Endodermal cell (in vitro differentiated cells): ENCODE results near the gene CNDP1. TPM values are rescaled to one million over a fixed set of nuclear protein-coding genes. Genes with fewer than 3 reads are reported as not detected.
A peak's percentile ranks its signal among the peaks of the same experiment; 100 is the strongest.

Experiments
- DNase-seq: peaks from one replicate; pipeline ENCODE4 v3.0.0-alpha.2; 2017
- H3K27ac ChIP-seq: 2 replicates; pipeline ENCODE4 v1.5.1; 2013; ENCODE audit warnings: mild to moderate bottlenecking, low read depth, low read length, moderate library complexity
- H3K27me3 ChIP-seq: 2 replicates; pipeline ENCODE4 v1.6.1; 2013; ENCODE audit warnings: mild to moderate bottlenecking, low read length, moderate library complexity; ENCODE audit not compliant: insufficient read depth, control insufficient read depth, poor library complexity, severe bottlenecking
- H3K36me3 ChIP-seq: 2 replicates; pipeline ENCODE4 v1.7.0; 2013; ENCODE audit warnings: mild to moderate bottlenecking, low read length, moderate library complexity; ENCODE audit not compliant: control insufficient read depth, insufficient read depth
- H3K4me1 ChIP-seq: one replicate; pipeline ENCODE4 v1.7.0; 2013; ENCODE audit warnings: low read length; ENCODE audit not compliant: control insufficient read depth, insufficient read depth
- H3K4me3 ChIP-seq: 2 replicates; pipeline ENCODE4 v1.5.1; 2013; ENCODE audit warnings: mild to moderate bottlenecking, low read length, moderate library complexity
- H3K9ac ChIP-seq: 2 replicates; pipeline ENCODE4 v1.6.1; 2013; ENCODE audit warnings: mild to moderate bottlenecking, low read length, moderate library complexity; ENCODE audit not compliant: poor library complexity, severe bottlenecking; ENCODE audit errors: extremely low read depth
- H3K9me3 ChIP-seq: 2 replicates; pipeline ENCODE4 v1.6.1; 2013; ENCODE audit warnings: mild to moderate bottlenecking, low read length, moderate library complexity; ENCODE audit not compliant: control insufficient read depth
- H3K27ac Mint-ChIP-seq: 2 replicates; pipeline ENCODE4 v1.8.0; 2020; ENCODE audit warnings: mixed read lengths
- H3K27me3 Mint-ChIP-seq: 2 replicates; pipeline ENCODE4 v1.8.0; 2021; ENCODE audit warnings: mild to moderate bottlenecking, mixed read lengths; ENCODE audit not compliant: insufficient read depth
- H3K36me3 Mint-ChIP-seq: 2 replicates; pipeline ENCODE4 v1.8.0; 2020; ENCODE audit warnings: low read depth, mixed read lengths
- H3K4me1 Mint-ChIP-seq: 2 replicates; pipeline ENCODE4 v1.8.0; 2020; ENCODE audit warnings: mixed read lengths
- H3K4me3 Mint-ChIP-seq: 2 replicates; pipeline ENCODE4 v1.8.0; 2020; ENCODE audit warnings: mild to moderate bottlenecking, moderate library complexity, mixed read lengths
- H3K9me3 Mint-ChIP-seq: 2 replicates; pipeline ENCODE4 v1.8.0; 2020; ENCODE audit warnings: mild to moderate bottlenecking, mixed read lengths
- WGBS, 2 experiments: methylation state at CpG; one replicate each; pipeline versions ENCODE4 v1.1.5 to v1.1.7; 2013; ENCODE audit warnings: missing lambda C conversion rate in 2 of 2, mixed read lengths in 1 of 2; ENCODE audit not compliant: insufficient coverage in 1 of 2, insufficient read length in 1 of 2; 5-methylcytosine and 5-hydroxymethylcytosine counted together
- total RNA-seq, 2 donors: library from RNA; stranded (reverse); fragmentation: NEBNext Ultra II Directional in 1 of 2; extraction: Animal tissue kit (Norgen Biotek cat#: 25700) in 1 of 2; gene quantifications; 2 replicates in 1 of 2; 3 replicates in 1 of 2; pipeline ENCODE4 v1.2.1, GENCODE V29; 2021
- TF ChIP-seq, protein P1 (sequence below): fragments of 200-600 bp; sonication (generic); conservative IDR thresholded peaks from 2 replicates; pipeline ENCODE4 v1.5.0; 2021; ENCODE audit warnings: antibody characterized with exemption, mild to moderate bottlenecking

Gene CNDP1
- total RNA-seq, 2 donors from 2014 or later = 0.51 TPM; not detected in 1

DNA sequence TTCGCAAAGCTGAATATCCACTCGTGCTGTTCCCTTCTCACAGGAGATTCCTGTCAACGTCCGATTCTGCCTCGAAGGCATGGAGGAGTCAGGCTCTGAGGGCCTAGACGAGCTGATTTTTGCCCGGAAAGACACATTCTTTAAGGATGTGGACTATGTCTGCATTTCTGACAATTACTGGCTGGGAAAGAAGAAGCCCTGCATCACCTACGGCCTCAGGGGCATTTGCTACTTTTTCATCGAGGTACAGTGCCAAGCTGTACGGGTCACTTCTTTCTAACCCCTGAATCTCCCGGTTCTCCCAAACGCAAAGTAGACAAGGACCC is 23.6 kb upstream of the CNDP1 start:
- H3K9me3 Mint-ChIP-seq = no peaks in the 10 kb centered on the region
- H3K4me3 ChIP-seq = no peak overlapping the region
- 95 to 96% methylated on average over 10 to 12 of the region's 12 CpGs for WGBS, 2 experiments
- TF ChIP-seq, protein P1, sequence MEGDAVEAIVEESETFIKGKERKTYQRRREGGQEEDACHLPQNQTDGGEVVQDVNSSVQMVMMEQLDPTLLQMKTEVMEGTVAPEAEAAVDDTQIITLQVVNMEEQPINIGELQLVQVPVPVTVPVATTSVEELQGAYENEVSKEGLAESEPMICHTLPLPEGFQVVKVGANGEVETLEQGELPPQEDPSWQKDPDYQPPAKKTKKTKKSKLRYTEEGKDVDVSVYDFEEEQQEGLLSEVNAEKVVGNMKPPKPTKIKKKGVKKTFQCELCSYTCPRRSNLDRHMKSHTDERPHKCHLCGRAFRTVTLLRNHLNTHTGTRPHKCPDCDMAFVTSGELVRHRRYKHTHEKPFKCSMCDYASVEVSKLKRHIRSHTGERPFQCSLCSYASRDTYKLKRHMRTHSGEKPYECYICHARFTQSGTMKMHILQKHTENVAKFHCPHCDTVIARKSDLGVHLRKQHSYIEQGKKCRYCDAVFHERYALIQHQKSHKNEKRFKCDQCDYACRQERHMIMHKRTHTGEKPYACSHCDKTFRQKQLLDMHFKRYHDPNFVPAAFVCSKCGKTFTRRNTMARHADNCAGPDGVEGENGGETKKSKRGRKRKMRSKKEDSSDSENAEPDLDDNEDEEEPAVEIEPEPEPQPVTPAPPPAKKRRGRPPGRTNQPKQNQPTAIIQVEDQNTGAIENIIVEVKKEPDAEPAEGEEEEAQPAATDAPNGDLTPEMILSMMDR = no peak
- H3K9me3 ChIP-seq = no peaks in the 10 kb centered on the region
- no peak overlapping the region for H3K4me3 Mint-ChIP-seq
- no peak overlapping the region for H3K27ac ChIP-seq
- H3K36me3 ChIP-seq = peaks cover 82% of the 10 kb centered on the region
- peaks cover 74% of the 10 kb centered on the region for H3K36me3 Mint-ChIP-seq
- peaks cover 33% of the 10 kb centered on the region for H3K4me1 Mint-ChIP-seq
- no peak overlapping the region for H3K27ac Mint-ChIP-seq
- H3K9ac ChIP-seq = no peak overlapping the region
- H3K4me1 ChIP-seq = peaks cover 28% of the 10 kb centered on the region
- no peaks in the 10 kb centered on the region for H3K27me3 Mint-ChIP-seq
- no peaks in the 10 kb centered on the region for H3K27me3 ChIP-seq
- DNase-seq = no peak

DNA sequence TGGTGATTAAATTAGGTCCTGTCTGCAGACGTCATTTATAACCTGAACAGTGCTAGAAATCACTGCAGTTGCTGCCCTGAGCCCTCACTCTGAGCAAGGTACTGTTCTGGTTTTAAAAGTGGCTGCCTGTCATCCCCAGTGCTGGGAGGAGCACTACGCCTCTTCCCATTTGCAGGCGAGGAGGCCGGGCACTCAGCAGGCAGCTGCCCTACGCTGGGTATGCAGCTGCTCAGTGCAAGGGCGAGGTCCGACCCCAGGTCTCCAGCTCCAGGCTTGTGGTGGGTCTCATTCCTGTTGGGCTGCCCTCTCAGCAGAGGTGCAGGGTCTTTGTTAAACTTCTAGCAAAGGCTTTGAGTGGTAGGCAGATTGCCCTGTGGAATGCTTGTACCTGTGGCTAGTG is 22.5 kb upstream of the CNDP1 start:
- peaks cover 76% of the 10 kb centered on the region for H3K36me3 Mint-ChIP-seq
- H3K4me1 ChIP-seq = peaks cover 21% of the 10 kb centered on the region
- no peak overlapping the region for H3K9ac ChIP-seq
- no peak overlapping the region for H3K4me3 ChIP-seq
- H3K27me3 ChIP-seq = no peaks in the 10 kb centered on the region
- TF ChIP-seq, protein P1 = no peak
- no peak overlapping the region for H3K27ac ChIP-seq
- no peak overlapping the region for H3K27ac Mint-ChIP-seq
- H3K9me3 Mint-ChIP-seq = no peaks in the 10 kb centered on the region
- peak; percentile 44 for DNase-seq
- peaks cover 82% of the 10 kb centered on the region for H3K36me3 ChIP-seq
- no peaks in the 10 kb centered on the region for H3K9me3 ChIP-seq
- peaks cover 26% of the 10 kb centered on the region for H3K4me1 Mint-ChIP-seq
- H3K27me3 Mint-ChIP-seq = no peaks in the 10 kb centered on the region
- WGBS, 2 experiments = 93 to 100% methylated on average over 7 of the region's 7 CpGs
- H3K4me3 Mint-ChIP-seq = no peak overlapping the region

DNA sequence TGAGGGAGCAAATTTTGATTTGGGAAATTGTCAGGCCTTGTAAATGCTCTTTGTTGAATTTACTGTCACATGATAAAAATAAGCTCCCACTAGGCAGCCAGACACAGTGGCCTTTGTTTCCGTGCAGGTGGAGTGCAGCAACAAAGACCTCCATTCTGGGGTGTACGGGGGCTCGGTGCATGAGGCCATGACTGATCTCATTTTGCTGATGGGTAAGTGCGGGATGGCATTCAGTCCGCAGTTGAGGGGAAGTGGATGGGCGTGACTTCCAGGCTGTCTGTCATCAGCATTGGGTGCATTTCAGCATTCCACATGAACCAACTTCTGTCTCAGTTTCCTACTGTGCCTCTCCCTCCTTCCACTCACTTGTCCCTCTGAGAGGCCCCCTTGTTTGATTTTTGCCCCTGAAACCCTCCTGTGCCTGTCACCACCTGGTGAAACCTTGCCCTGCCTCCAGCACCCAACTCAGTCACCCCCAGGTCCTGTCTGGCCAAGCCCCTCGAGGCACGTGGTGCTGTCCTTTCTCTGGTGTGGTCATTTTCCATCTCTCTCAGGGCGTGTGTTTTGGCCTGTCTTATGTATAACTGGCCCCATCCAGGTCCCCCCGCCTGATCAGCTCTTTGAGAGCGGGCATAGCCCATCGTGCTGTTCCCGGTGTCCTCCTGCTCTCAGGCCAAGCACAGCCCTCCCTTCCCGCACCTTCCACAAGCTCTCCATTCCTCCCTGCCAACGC is 21.8 kb upstream of the CNDP1 start:
- Histone ChIP-seq H3K27me3 (no peaks in the 10 kb centered on the region), H3K4me3 (no peak overlapping the region), H3K4me1 (peaks cover 14% of the 10 kb centered on the region), H3K27ac (no peak overlapping the region), H3K36me3 (peaks cover 82% of the 10 kb centered on the region), H3K9me3 (no peaks in the 10 kb centered on the region), H3K9ac (no peak overlapping the region)
- Mint-ChIP-seq H3K36me3 (peaks cover 75% of the 10 kb centered on the region), H3K27ac (no peak overlapping the region), H3K4me3 (no peak overlapping the region), H3K4me1 (peaks cover 20% of the 10 kb centered on the region), H3K9me3 (no peaks in the 10 kb centered on the region), H3K27me3 (no peaks in the 10 kb centered on the region)
- DNase-seq = no peak
- TF ChIP-seq, protein P1 = no peak
- WGBS, 2 experiments = 95 to 97% methylated on average over 13 to 15 of the region's 15 CpGs
